Adipocyte (in vitro differentiated cells): ENCODE measurements around the gene MPPE1.

Source experiments
- DNase-seq: peaks from one replicate; pipeline ENCODE4 v3.0.0-alpha.2; 2015; ENCODE audit warnings: low read depth
- H3K27me3 ChIP-seq: replicated peaks from 2 replicates; pipeline ENCODE4 v1.7.0; 2013; ENCODE audit warnings: mild to moderate bottlenecking, low read length, moderate library complexity; ENCODE audit not compliant: control insufficient read depth, insufficient read depth
- H3K36me3 ChIP-seq: 2 replicates; pipeline ENCODE4 v1.7.0; 2013; ENCODE audit warnings: low read length, mild to moderate bottlenecking, moderate library complexity; ENCODE audit not compliant: control insufficient read depth, insufficient read depth, severe bottlenecking
- H3K4me1 ChIP-seq: 2 replicates; pipeline ENCODE4 v1.7.0; 2013; ENCODE audit warnings: mild to moderate bottlenecking, low read length, moderate library complexity; ENCODE audit not compliant: control insufficient read depth, insufficient read depth
- H3K4me3 ChIP-seq: 2 replicates; pipeline ENCODE4 v1.7.0; 2013; ENCODE audit warnings: mild to moderate bottlenecking, low read length, moderate library complexity
- H3K9ac ChIP-seq: 2 replicates; pipeline ENCODE4 v1.7.0; 2013; ENCODE audit warnings: mild to moderate bottlenecking, low read length, moderate library complexity
- H3K9me3 ChIP-seq: 2 replicates; pipeline ENCODE4 v1.7.0; 2013; ENCODE audit warnings: mild to moderate bottlenecking, low read length, moderate library complexity; ENCODE audit not compliant: control insufficient read depth

MPPE1 gene

GRCh38 chr18:11908182-11909060 is at the start of gene MPPE1:
Gene MPPE1 (minus strand): TSS chr18:11908317. CDS start chr18:11897264, 11,053 bp downstream.
- H3K4me1 ChIP-seq, result peaks cover 17% of the 10 kb centered on the region
- H3K27me3 ChIP-seq, result no peaks in the 10 kb centered on the region
- peaks cover 10% of the 10 kb centered on the region for H3K36me3 ChIP-seq
- no peaks in the 10 kb centered on the region for H3K9me3 ChIP-seq
- peak within 1 kb of the TSS; percentile 99 for H3K9ac ChIP-seq
- H3K4me3 ChIP-seq, result peak within 1 kb of the TSS; percentile 98
- peak; percentile 96 for DNase-seq

- H3K27me3 ChIP-seq, result no peaks in the 10 kb centered on the region
These were observed 49.5 kb upstream of the MPPE1 start for GRCh38 chr18:11957636-11958035.

GRCh38 chr18:11956371-11957308 is 48.5 kb upstream of the MPPE1 start:
- no peak for DNase-seq
- no peak overlapping the region for H3K9ac ChIP-seq

More at GRCh38 chr18:11957636-11958035, 49.5 kb upstream of the MPPE1 start:
- no peak overlapping the region for H3K9ac ChIP-seq
- H3K9me3 ChIP-seq, result peaks cover 16% of the 10 kb centered on the region
- no peak overlapping the region for H3K4me3 ChIP-seq
- H3K36me3 ChIP-seq, result no peaks in the 10 kb centered on the region
- H3K4me1 ChIP-seq, result peaks cover 18% of the 10 kb centered on the region
- DNase-seq, result no peak

GRCh38 chr18:11955239-11956029 is 47.3 kb upstream of the MPPE1 start:
- Histone ChIP-seq H3K9me3 (peaks cover 16% of the 10 kb centered on the region), H3K4me3 (peak overlapping the region; percentile 68), H3K36me3 (no peaks in the 10 kb centered on the region), H3K4me1 (peaks cover 20% of the 10 kb centered on the region), H3K27me3 (no peaks in the 10 kb centered on the region), H3K9ac (peak overlapping the region; percentile 84)
- DNase-seq, result peak; percentile 80

More at GRCh38 chr18:11956371-11957308, 48.5 kb upstream of the MPPE1 start:
- Histone ChIP-seq H3K36me3 (no peaks in the 10 kb centered on the region), H3K4me3 (peak overlapping the region; percentile 33), H3K9me3 (peaks cover 16% of the 10 kb centered on the region), H3K4me1 (peaks cover 20% of the 10 kb centered on the region), H3K27me3 (no peaks in the 10 kb centered on the region)

GRCh38 chr18:11953113-11953512 is 45.0 kb upstream of the MPPE1 start:
- no peak for DNase-seq
- no peak overlapping the region for H3K9ac ChIP-seq
- H3K4me3 ChIP-seq, result no peak overlapping the region
- H3K9me3 ChIP-seq, result peaks cover 16% of the 10 kb centered on the region
- H3K4me1 ChIP-seq, result peaks cover 38% of the 10 kb centered on the region
- no peaks in the 10 kb centered on the region for H3K27me3 ChIP-seq
- H3K36me3 ChIP-seq, result no peaks in the 10 kb centered on the region

GRCh38 chr18:11951390-11951851 is 43.3 kb upstream of the MPPE1 start:
- H3K9me3 ChIP-seq, result peaks cover 2% of the 10 kb centered on the region
- no peak overlapping the region for H3K9ac ChIP-seq
- DNase-seq, result no peak
- H3K4me3 ChIP-seq, result no peak overlapping the region
- no peaks in the 10 kb centered on the region for H3K36me3 ChIP-seq
- H3K27me3 ChIP-seq, result no peaks in the 10 kb centered on the region
- H3K4me1 ChIP-seq, result peaks cover 54% of the 10 kb centered on the region

GRCh38 chr18:11950824-11951223 is 42.7 kb upstream of the MPPE1 start:
- Histone ChIP-seq H3K36me3 (no peaks in the 10 kb centered on the region), H3K4me1 (peaks cover 60% of the 10 kb centered on the region), H3K4me3 (no peak overlapping the region), H3K9me3 (no peaks in the 10 kb centered on the region), H3K27me3 (no peaks in the 10 kb centered on the region), H3K9ac (no peak overlapping the region)
- no peak for DNase-seq

- Histone ChIP-seq H3K4me3 (peak overlapping the region; percentile 3), H3K9ac (peak overlapping the region; percentile 44), H3K4me1 (peaks cover 52% of the 10 kb centered on the region), H3K36me3 (no peaks in the 10 kb centered on the region), H3K9me3 (no peaks in the 10 kb centered on the region), H3K27me3 (no peaks in the 10 kb centered on the region)
- peak; percentile 65 for DNase-seq
These were observed 40.9 kb upstream of the MPPE1 start for GRCh38 chr18:11948852-11949523.

GRCh38 chr18:11947214-11948191 is 39.4 kb upstream of the MPPE1 start:
- no peaks in the 10 kb centered on the region for H3K9me3 ChIP-seq
- peak overlapping the region; percentile 92 for H3K9ac ChIP-seq
- H3K27me3 ChIP-seq, result no peaks in the 10 kb centered on the region
- H3K4me1 ChIP-seq, result peaks cover 50% of the 10 kb centered on the region
- peak; percentile 93 for DNase-seq
- H3K4me3 ChIP-seq, result peak overlapping the region; percentile 77
- no peaks in the 10 kb centered on the region for H3K36me3 ChIP-seq
